Measurements from ENCODE around the gene CANX. TPM values are rescaled to one million over a fixed set of nuclear protein-coding genes. Genes with fewer than 3 reads are reported as not detected.

CANX gene
- total and polyA plus RNA-seq, 12 donors: 90.9 to 659 (median 463) TPM

- 60 to 70% methylated on average over 9 of the region's 9 CpGs for WGBS, 2 donors
- Histone ChIP-seq H3K4me3 (no peak overlapping the region), H3K4me1 (peaks cover 0 to 70% (median 0%) of the 10 kb centered on the region in 9 donors)
Measured at GRCh38 chr5:179777909-179778308, 79.1 kb downstream of the CANX start.

GRCh38 chr5:179778591-179778990 lies 79.8 kb downstream of the CANX start:
- 95 to 97% methylated on average over 5 of the region's 5 CpGs for WGBS, 2 donors
- Histone ChIP-seq H3K4me1 (peaks cover 0 to 70% (median 0%) of the 10 kb centered on the region in 9 donors), H3K27ac (peak overlapping the region in 1 of 10 donors; percentile 45), H3K4me3 (no peak overlapping the region), H3K36me3 (peaks cover 0 to 81% (median 26%) of the 10 kb centered on the region in 9 donors), H3K27me3 (no peaks in the 10 kb centered on the region), H3K9me3 (no peaks in the 10 kb centered on the region)
- TF ChIP-seq CTCF (IDR thresholded peaks at IDR 0.05): no peak
- intact Hi-C loops (cut with DNase I): no loop called here
- ATAC-seq (no peak), DNase-seq (no peak)

More at GRCh38 chr5:179777909-179778308, 79.1 kb downstream of the CANX start:
- ATAC-seq: peak in 6 of 8 donors; percentile 25 to 64 (median 40)
- DNase-seq: no peak
- peak overlapping the region in 1 of 10 donors; percentile 45 for H3K27ac ChIP-seq
- intact Hi-C loops (cut with DNase I): no loop called here
- no peak for TF ChIP-seq CTCF (IDR thresholded peaks at IDR 0.05)
- peaks cover 0 to 88% (median 33%) of the 10 kb centered on the region in 9 donors for H3K36me3 ChIP-seq
- H3K9me3 ChIP-seq: no peaks in the 10 kb centered on the region
- H3K27me3 ChIP-seq: no peaks in the 10 kb centered on the region

- Histone ChIP-seq H3K4me1 (peaks cover 0 to 70% (median 0%) of the 10 kb centered on the region in 9 donors), H3K36me3 (peaks cover 0 to 69% (median 16%) of the 10 kb centered on the region in 9 donors), H3K27me3 (no peaks in the 10 kb centered on the region), H3K27ac (no peak overlapping the region), H3K9me3 (no peaks in the 10 kb centered on the region), H3K4me3 (no peak overlapping the region)
- 80 to 87% methylated on average over 4 of the region's 4 CpGs for WGBS, 2 donors
- DNase-seq (no peak), ATAC-seq (no peak)
- TF ChIP-seq CTCF (IDR thresholded peaks at IDR 0.05): no peak
- intact Hi-C loops (cut with DNase I): no loop called here
Measured at GRCh38 chr5:179779826-179780225, 81.1 kb downstream of the CANX start.

GRCh38 chr5:179780362-179780761 lies 81.6 kb downstream of the CANX start:
- intact Hi-C loops (cut with DNase I): no loop called here
- no peaks in the 10 kb centered on the region for H3K9me3 ChIP-seq
- no peaks in the 10 kb centered on the region for H3K27me3 ChIP-seq
- TF ChIP-seq CTCF (IDR thresholded peaks at IDR 0.05): no peak
- no peak overlapping the region for H3K4me3 ChIP-seq
- no peak overlapping the region for H3K27ac ChIP-seq
- H3K36me3 ChIP-seq: peaks cover 0 to 63% (median 11%) of the 10 kb centered on the region in 9 donors
- WGBS, 2 donors: 87 to 92% methylated on average over 7 of the region's 7 CpGs
- ATAC-seq: no peak
- H3K4me1 ChIP-seq: peaks cover 0 to 68% (median 0%) of the 10 kb centered on the region in 9 donors
- DNase-seq: no peak

Other genes with a start within 250 kb of the CANX start
- gene RUFY1, start 148.4 kb upstream of the CANX start, total RNA-seq: 10 to 100 TPM; 17.0 to 28.1 (median 20.8) TPM
- 10 to 100 TPM; 21.5 to 38.3 TPM for gene RUFY1, start 148.4 kb upstream of the CANX start, polyA plus RNA-seq
- 100 to 1,000 TPM; 147 to 227 (median 168) TPM for gene HNRNPH1, start 75.3 kb upstream of the CANX start, total RNA-seq
- gene HNRNPH1, start 75.3 kb upstream of the CANX start, polyA plus RNA-seq: 100 to 1,000 TPM; 114 to 217 TPM
- not detected for gene CBY3, start 17.9 kb upstream of the CANX start, total RNA-seq
- under 1 TPM in 1 of 2 donors, not detected in 1; 0.06 TPM for gene CBY3, start 17.9 kb upstream of the CANX start, polyA plus RNA-seq
- gene MAML1, start 33.9 kb downstream of the CANX start, total RNA-seq: 10 to 100 TPM in 9 of 10 donors, 1 to 10 TPM in 1; 10.0 to 15.3 (median 12.5) TPM
- gene MAML1, start 33.9 kb downstream of the CANX start, polyA plus RNA-seq: 1 to 10 TPM; 5.5 to 9.4 TPM
- 10 to 100 TPM in 3 of 10 donors, 1 to 10 TPM in 7; 5.4 to 10.6 (median 7.9) TPM for gene LTC4S, start 95.0 kb downstream of the CANX start, total RNA-seq
- gene LTC4S, start 95.0 kb downstream of the CANX start, polyA plus RNA-seq: 10 to 100 TPM; 10.5 to 20.0 TPM
- gene MGAT4B, start 107.9 kb downstream of the CANX start, total RNA-seq: 100 to 1,000 TPM in 5 of 10 donors, 10 to 100 TPM in 5; 88.6 to 123 (median 102) TPM
- gene MGAT4B, start 107.9 kb downstream of the CANX start, polyA plus RNA-seq: 10 to 100 TPM; 58.6 to 86.9 TPM
- gene SQSTM1, start 121.9 kb downstream of the CANX start, total RNA-seq: 100 to 1,000 TPM; 341 to 466 (median 391) TPM
- 100 to 1,000 TPM; 131 to 210 TPM for gene SQSTM1, start 121.9 kb downstream of the CANX start, polyA plus RNA-seq
- gene MRNIP, start 159.8 kb downstream of the CANX start, total RNA-seq: 10 to 100 TPM in 8 of 10 donors, 1 to 10 TPM in 2; 6.6 to 14.4 (median 12.7) TPM
- gene MRNIP, start 159.8 kb downstream of the CANX start, polyA plus RNA-seq: 10 to 100 TPM; 12.6 to 45.1 TPM
- gene TBC1D9B, start 208.9 kb downstream of the CANX start, total RNA-seq: 10 to 100 TPM; 26.0 to 52.1 (median 33.7) TPM
- 10 to 100 TPM; 31.0 to 31.4 TPM for gene TBC1D9B, start 208.9 kb downstream of the CANX start, polyA plus RNA-seq